ENCODE data around the gene ZNF771.
A peak's percentile ranks its signal among the peaks of the same experiment; 100 is the strongest.

ZNF771 gene

DNA sequence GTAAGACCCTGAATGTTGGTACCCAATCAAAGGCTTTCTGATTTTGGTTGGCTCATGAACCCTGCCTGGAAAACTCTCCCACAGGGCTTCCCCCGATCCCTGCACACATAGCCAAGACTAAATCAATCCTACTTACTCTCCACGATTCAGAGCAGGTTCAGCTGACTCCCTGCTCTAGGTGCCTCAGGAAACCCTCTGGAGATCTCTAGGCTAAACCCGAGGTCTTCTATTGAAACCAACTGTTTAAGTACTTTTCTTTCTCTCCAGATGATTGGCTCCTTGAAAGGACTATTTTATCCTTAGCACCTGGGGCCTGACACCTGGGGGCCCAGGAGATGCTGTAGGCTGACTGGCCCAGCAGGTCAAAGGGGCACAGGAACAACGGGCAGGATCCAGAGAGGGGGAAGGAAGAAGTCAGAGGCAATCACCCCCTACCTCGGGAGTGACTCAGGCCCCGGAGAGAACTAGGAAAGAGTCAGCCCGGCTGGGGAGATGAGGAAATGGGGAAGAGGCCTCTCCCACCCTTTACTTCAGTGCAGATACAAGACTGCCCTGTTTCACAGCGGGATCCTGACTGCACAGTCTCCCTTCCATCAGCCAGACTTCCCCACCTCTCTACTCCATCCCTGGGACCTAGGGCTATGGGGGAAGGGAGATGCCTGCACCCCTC lies 39.1 kb upstream of the ZNF771 start:
- Histone ChIP-seq H3K27me3 (ENCODE audit: insufficient read depth, low read length) (no peaks in the 10 kb centered on the region), H3K36me3 (ENCODE audit: insufficient read depth, low read length) (peaks cover 3% of the 10 kb centered on the region; the same call in 1 of the 2 replicates), H3K79me2 (ENCODE audit: control insufficient read depth, insufficient read depth, low read length, unreplicated experiment) (peaks cover 57% of the 10 kb centered on the region), H3K4me1 (ENCODE audit: control insufficient read depth, insufficient read depth, low read length, unreplicated experiment) (peaks cover 14% of the 10 kb centered on the region), H2AFZ (ENCODE audit: low read length, unreplicated experiment) (no peak overlapping the region), H3K27ac (ENCODE audit: low read depth, low read length) (peak overlapping the region; percentile 56), H3K4me3 (ENCODE audit: low read depth, low read length) (peak overlapping the region; percentile 96)

DNA sequence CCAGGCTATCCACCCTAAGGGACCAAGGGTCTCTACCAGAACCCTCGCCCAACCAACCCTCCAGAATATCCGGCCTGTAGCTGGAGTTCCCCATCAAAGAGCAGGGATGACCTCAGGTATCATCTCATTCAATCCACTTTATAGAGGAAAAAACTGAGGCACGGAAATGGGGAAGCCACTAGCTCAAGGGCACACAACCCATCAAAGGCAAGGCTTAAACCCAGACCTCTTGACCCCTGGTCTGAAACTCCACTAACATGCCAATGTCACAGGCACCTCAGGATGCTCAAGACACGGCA lies 38.7 kb upstream of the ZNF771 start:
- no peaks in the 10 kb centered on the region for H3K27me3 ChIP-seq (ENCODE audit: insufficient read depth, low read length)
- H3K4me1 ChIP-seq (ENCODE audit: control insufficient read depth, insufficient read depth, low read length, unreplicated experiment) = peaks cover 14% of the 10 kb centered on the region
- H3K36me3 ChIP-seq (ENCODE audit: insufficient read depth, low read length) = peaks cover 3% of the 10 kb centered on the region; the same call in 1 of the 2 replicates
- H3K4me3 ChIP-seq (ENCODE audit: low read depth, low read length) = peak overlapping the region; percentile 96
- H2AFZ ChIP-seq (ENCODE audit: low read length, unreplicated experiment) = no peak overlapping the region
- peaks cover 56% of the 10 kb centered on the region for H3K79me2 ChIP-seq (ENCODE audit: control insufficient read depth, insufficient read depth, low read length, unreplicated experiment)
- H3K27ac ChIP-seq (ENCODE audit: low read depth, low read length) = peak overlapping the region; percentile 56

DNA sequence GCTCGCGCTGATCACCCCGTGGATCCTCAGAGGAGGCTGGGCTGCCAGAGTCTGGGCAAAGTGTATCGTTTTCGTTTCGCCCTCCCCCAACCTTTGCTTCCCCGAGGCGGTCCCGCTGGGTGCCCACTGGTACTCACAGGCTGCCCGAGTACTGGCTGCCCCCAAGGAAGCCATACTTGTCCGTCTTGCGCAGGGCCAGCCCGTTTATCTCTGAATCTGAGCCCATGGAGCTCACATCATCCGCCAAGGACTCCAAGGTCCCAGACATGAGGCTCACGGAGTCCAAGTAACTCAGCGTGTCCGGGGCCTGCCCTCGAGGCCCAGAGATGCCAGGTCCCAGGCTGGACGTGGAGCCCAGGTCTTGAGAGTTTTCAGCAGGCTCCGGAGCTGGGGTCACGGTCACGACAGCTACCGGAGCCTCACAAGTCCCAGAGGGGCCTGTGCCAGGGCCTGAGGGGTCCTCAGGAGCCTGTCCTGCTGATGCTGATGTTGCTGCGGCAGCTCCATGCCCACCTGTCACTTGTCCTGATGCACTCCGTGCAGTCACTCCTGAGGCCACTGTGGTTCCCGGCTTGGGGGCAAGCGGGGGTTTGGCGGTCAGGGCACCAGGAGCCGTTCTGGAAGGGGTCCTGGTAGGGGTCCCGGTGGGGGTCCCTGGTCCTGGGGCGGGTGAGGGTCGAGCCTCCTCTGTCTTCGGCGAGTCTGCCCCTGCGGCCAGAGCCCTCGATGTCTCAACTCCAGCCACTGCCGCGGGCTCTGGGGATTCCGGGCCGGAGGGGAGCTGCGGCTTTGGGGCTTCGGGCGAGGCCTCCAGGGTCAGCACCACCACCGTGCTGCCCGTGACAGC lies 38.1 kb upstream of the ZNF771 start:
- Histone ChIP-seq H3K79me2 (ENCODE audit: control insufficient read depth, insufficient read depth, low read length, unreplicated experiment) (peaks cover 53% of the 10 kb centered on the region), H3K36me3 (ENCODE audit: insufficient read depth, low read length) (peaks cover 3% of the 10 kb centered on the region; the same call in 1 of the 2 replicates), H3K4me1 (ENCODE audit: control insufficient read depth, insufficient read depth, low read length, unreplicated experiment) (peaks cover 14% of the 10 kb centered on the region), H2AFZ (ENCODE audit: low read length, unreplicated experiment) (no peak overlapping the region), H3K27me3 (ENCODE audit: insufficient read depth, low read length) (no peaks in the 10 kb centered on the region), H3K4me3 (ENCODE audit: low read depth, low read length) (peak overlapping the region; percentile 96), H3K27ac (ENCODE audit: low read depth, low read length) (peak overlapping the region; percentile 56)

DNA sequence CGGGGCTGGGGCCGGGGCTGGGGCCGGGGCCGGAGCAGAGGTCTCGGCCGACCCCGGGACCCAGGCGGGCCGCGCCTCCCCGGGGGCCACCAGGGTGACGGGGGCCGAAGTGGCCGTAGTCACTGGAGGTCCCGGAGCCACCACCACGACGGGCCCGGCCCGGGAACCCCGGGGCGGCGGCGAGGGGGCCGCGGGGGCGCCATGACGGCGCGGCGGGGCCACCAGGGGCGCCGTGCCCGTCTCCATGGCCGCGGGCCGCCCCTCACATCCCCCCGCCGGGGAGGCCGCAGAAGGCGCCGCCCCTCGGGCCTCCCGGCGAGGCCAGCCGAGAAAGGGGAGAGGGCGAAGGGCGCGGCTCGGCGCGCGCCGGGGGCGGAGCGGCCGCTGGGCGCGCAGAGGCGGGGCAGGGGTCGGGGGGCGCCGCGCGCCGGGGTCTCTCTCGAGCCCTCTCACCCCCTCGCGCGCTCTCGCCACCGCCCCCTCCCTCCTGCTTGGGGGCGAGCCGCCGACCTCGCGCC lies 37.4 kb upstream of the ZNF771 start:
- Histone ChIP-seq H3K4me1 (ENCODE audit: control insufficient read depth, insufficient read depth, low read length, unreplicated experiment) (peaks cover 14% of the 10 kb centered on the region), H3K36me3 (ENCODE audit: insufficient read depth, low read length) (peaks cover 3% of the 10 kb centered on the region; the same call in 1 of the 2 replicates), H3K27me3 (ENCODE audit: insufficient read depth, low read length) (no peaks in the 10 kb centered on the region), H3K4me3 (ENCODE audit: low read depth, low read length) (peak overlapping the region; percentile 96), H3K79me2 (ENCODE audit: control insufficient read depth, insufficient read depth, low read length, unreplicated experiment) (peaks cover 46% of the 10 kb centered on the region), H3K27ac (ENCODE audit: low read depth, low read length) (peak overlapping the region; percentile 56; the same call in 1 of the 2 replicates), H2AFZ (ENCODE audit: low read length, unreplicated experiment) (no peak overlapping the region)

DNA sequence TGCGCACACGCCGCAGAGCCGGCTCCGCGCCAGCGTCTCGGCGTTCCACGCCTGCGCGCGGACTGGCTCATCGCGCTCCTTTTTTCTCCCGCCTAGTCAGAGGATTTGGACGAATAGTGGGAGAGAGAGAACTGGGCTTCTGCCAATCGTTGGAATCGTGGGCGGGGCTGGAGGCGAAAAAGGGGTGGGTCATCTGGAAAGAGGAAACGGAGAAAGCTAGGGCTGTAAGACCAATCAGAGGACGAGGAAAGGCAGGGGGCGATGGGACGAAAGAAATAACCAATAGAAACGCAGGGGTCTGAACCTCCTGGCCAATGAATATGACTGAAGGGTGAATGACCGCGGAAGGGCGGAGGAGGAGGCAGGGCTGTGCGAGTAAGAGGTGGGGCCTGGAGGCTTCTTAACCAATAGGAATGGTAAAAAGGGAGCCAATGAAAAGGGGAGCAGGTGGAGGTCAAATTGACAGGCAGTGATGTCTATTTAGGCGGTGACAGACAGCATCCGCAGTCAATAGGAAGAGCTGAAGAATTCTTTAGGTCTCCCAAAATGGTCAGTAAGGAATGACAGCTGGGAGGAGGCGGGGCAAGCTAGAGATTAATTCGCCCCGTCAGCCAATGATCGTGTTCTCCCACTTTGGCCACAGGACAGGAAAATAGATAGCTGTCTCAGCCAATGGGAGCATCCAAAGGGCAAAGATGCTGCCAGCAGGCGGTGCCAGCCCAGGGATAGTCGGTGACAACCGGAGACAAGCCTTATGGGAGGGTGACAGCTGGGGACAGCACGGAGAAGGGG lies 36.8 kb upstream of the ZNF771 start, which contains the start of gene TBC1D10B:
TBC1D10B (minus strand) TSS at position 39 of the 792 bp plus-strand sequence. CDS start 311 bp downstream, outside the sequence.
- H3K4me3 ChIP-seq (ENCODE audit: low read depth, low read length) = peak within 1 kb of the TSS; percentile 96
- H3K27ac ChIP-seq (ENCODE audit: low read depth, low read length) = peak within 1 kb of the TSS; percentile 56; the same call in 1 of the 2 replicates
- H3K4me1 ChIP-seq (ENCODE audit: control insufficient read depth, insufficient read depth, low read length, unreplicated experiment) = peaks cover 14% of the 10 kb centered on the region
- no peaks in the 10 kb centered on the region for H3K27me3 ChIP-seq (ENCODE audit: insufficient read depth, low read length)
- H3K79me2 ChIP-seq (ENCODE audit: control insufficient read depth, insufficient read depth, low read length, unreplicated experiment) = peaks cover 40% of the 10 kb centered on the region
- H2AFZ ChIP-seq (ENCODE audit: low read length, unreplicated experiment) = no peak within 1 kb of the TSS
- peaks cover 3% of the 10 kb centered on the region; the same call in 1 of the 2 replicates for H3K36me3 ChIP-seq (ENCODE audit: insufficient read depth, low read length)

DNA sequence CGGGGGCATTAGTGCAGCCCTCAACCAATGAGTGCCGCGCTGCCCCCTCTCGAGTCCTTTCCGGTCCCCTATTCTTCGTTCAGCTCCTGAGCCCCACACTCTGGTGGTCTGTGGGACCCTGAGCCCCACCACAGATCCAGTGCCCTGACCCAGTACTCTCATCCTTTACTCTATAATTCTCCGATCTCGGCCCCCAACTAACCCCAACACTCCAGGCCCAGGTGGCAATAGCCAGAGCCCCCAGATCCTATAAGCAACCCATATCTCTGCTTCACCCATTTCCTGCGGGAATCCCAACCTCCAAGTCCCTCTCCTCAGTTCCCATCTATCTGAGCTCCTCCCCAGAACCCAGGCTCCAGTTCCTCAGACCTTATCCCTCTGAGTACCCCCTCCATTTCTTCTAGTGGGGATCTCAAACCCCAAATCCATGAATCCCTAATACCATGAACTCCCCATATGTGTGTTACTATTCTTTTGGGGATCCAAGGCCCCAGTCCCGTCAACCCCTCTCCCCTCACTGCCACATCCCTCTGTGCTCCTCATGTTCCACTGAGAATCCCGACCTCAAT lies 36.1 kb upstream of the ZNF771 start:
- no peak overlapping the region for H2AFZ ChIP-seq (ENCODE audit: low read length, unreplicated experiment)
- peak overlapping the region; percentile 73 for H3K4me3 ChIP-seq (ENCODE audit: low read depth, low read length)
- no peaks in the 10 kb centered on the region for H3K27me3 ChIP-seq (ENCODE audit: insufficient read depth, low read length)
- H3K79me2 ChIP-seq (ENCODE audit: control insufficient read depth, insufficient read depth, low read length, unreplicated experiment) = peaks cover 37% of the 10 kb centered on the region
- H3K27ac ChIP-seq (ENCODE audit: low read depth, low read length) = peak overlapping the region; percentile 28; the same call in 1 of the 2 replicates
- peaks cover 14% of the 10 kb centered on the region for H3K4me1 ChIP-seq (ENCODE audit: control insufficient read depth, insufficient read depth, low read length, unreplicated experiment)
- peaks cover 3% of the 10 kb centered on the region; the same call in 1 of the 2 replicates for H3K36me3 ChIP-seq (ENCODE audit: insufficient read depth, low read length)

DNA sequence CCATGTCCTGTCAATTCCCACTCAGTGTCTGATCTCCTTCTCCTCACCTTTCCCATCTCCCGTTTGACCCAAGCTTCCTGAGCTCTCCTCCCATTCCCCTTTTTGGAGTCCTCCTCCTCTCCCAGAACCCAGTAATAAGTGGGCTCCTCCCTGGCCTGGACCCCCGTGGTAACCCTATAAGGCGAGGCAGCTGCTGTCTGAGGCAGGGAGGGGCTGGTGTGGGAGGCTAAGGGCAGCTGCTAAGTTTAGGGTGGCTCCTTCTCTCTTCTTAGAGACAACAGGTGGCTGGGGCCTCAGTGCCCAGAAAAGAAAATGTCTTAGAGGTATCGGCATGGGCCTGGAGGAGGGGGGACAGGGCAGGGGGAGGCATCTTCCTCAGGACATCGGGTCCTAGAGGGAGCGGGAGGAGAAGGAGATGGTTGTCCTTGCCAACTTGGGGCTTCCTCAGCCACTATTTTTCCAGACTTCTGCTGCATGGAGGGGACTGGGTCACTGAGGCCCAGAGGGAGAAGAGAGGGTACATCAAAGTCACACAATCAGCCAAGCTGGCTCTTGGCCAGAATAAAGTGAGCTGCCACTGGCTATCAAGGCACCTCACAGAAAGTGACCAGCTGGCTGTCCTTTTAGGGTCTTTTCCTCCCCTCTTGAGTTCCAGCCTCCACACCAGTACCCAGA lies 35.2 kb upstream of the ZNF771 start:
- H2AFZ ChIP-seq (ENCODE audit: low read length, unreplicated experiment) = no peak overlapping the region

DNA sequence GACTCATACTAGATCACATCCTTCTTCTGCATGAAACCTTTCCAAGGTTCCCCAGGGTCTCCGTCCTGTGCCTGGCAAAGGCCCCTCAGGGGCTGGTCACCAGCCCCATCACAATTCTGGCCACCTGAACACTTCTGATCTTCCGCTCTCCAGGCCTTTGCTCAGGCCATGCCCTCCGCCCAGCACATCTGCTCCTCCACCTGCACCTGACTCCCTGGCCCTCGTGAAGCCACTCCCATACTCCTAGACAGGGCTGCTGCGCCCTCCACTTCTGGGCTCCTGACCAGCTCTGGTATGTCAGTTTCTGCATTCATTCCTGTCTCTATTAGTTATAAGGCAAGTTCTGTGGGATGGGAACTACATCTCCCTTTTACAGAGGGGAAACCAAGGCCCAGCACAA lies 34.7 kb upstream of the ZNF771 start:
- Histone ChIP-seq H3K4me1 (ENCODE audit: control insufficient read depth, insufficient read depth, low read length, unreplicated experiment) (peaks cover 6% of the 10 kb centered on the region), H3K36me3 (ENCODE audit: insufficient read depth, low read length) (no peaks in the 10 kb centered on the region), H3K4me3 (ENCODE audit: low read depth, low read length) (no peak overlapping the region), H3K27me3 (ENCODE audit: insufficient read depth, low read length) (no peaks in the 10 kb centered on the region), H2AFZ (ENCODE audit: low read length, unreplicated experiment) (no peak overlapping the region), H3K79me2 (ENCODE audit: control insufficient read depth, insufficient read depth, low read length, unreplicated experiment) (peaks cover 23% of the 10 kb centered on the region), H3K27ac (ENCODE audit: low read depth, low read length) (no peak overlapping the region)

More for the DNA sequence above, 35.2 kb upstream of the ZNF771 start:
- no peak overlapping the region for H3K27ac ChIP-seq (ENCODE audit: low read depth, low read length)
- H3K79me2 ChIP-seq (ENCODE audit: control insufficient read depth, insufficient read depth, low read length, unreplicated experiment) = peaks cover 28% of the 10 kb centered on the region
- no peak overlapping the region for H3K4me3 ChIP-seq (ENCODE audit: low read depth, low read length)
- H3K27me3 ChIP-seq (ENCODE audit: insufficient read depth, low read length) = no peaks in the 10 kb centered on the region
- H3K4me1 ChIP-seq (ENCODE audit: control insufficient read depth, insufficient read depth, low read length, unreplicated experiment) = peaks cover 9% of the 10 kb centered on the region
- H3K36me3 ChIP-seq (ENCODE audit: insufficient read depth, low read length) = no peaks in the 10 kb centered on the region

DNA sequence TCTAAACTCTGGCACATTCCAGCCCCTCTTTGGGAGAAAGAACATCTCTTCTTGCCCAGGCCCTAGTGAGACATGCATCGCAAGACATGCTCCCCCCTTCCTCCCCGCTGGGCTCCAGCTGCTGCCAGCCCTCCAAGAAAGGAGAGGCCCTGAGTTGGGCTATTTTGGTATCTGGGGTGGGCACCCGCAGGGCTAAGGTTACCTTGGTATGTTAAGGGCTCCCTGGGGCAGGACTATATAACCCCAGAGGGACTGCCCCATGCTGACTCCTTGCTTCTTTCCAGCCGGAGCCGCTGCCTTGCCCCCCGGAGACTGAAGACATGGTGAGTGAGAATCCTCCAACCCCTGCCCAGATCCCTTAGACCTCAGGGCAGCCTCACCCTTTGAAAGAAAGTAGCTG lies 32.9 kb upstream of the ZNF771 start, which contains the start of gene MYL11:
MYL11 (plus strand) TSS at position 265 of the 400 bp plus-strand sequence; CDS start at position 321, 56 bp downstream.
- H3K27me3 ChIP-seq (ENCODE audit: insufficient read depth, low read length) = no peaks in the 10 kb centered on the region
- H2AFZ ChIP-seq (ENCODE audit: low read length, unreplicated experiment) = no peak within 1 kb of the TSS
- H3K4me1 ChIP-seq (ENCODE audit: control insufficient read depth, insufficient read depth, low read length, unreplicated experiment) = peaks cover 6% of the 10 kb centered on the region
- H3K79me2 ChIP-seq (ENCODE audit: control insufficient read depth, insufficient read depth, low read length, unreplicated experiment) = peaks cover 9% of the 10 kb centered on the region
- H3K27ac ChIP-seq (ENCODE audit: low read depth, low read length) = no peak within 1 kb of the TSS
- H3K4me3 ChIP-seq (ENCODE audit: low read depth, low read length) = no peak within 1 kb of the TSS
- H3K36me3 ChIP-seq (ENCODE audit: insufficient read depth, low read length) = no peaks in the 10 kb centered on the region
